ENCODE measurements around the gene GCN1. TPM values are rescaled to one million over a fixed set of nuclear protein-coding genes. Genes with fewer than 3 reads are reported as not detected.

Gene GCN1
- total and polyA plus RNA-seq, 4 donors = 39.2 to 53.4 (median 49.3) TPM

- DNase-seq (ENCODE audit: low read depth in 4 of 6, low spot score in 6 of 6) = no peak
- 87% methylated on average over 3 of the region's 4 CpGs for WGBS (ENCODE audit: insufficient coverage)
- no peak overlapping the region for H3K4me3 ChIP-seq (ENCODE audit: low read depth, low read length)
- no peaks in the 10 kb centered on the region for H3K27me3 ChIP-seq (ENCODE audit: control insufficient read depth, insufficient read depth, low read length)
- no peaks in the 10 kb centered on the region for H3K9me3 ChIP-seq (ENCODE audit: control insufficient read depth, insufficient read depth, low read length)
- no peak overlapping the region for H3K27ac ChIP-seq (ENCODE audit: low read depth, low read length)
- peaks cover 36% of the 10 kb centered on the region for H3K36me3 ChIP-seq (ENCODE audit: control insufficient read depth, insufficient read depth, low read length)
- no peaks in the 10 kb centered on the region for H3K4me1 ChIP-seq (ENCODE audit: control insufficient read depth, insufficient read depth, low read length)
Measured at GRCh38 chr12:120125029-120125428, 69.5 kb downstream of the GCN1 start.

DNA sequence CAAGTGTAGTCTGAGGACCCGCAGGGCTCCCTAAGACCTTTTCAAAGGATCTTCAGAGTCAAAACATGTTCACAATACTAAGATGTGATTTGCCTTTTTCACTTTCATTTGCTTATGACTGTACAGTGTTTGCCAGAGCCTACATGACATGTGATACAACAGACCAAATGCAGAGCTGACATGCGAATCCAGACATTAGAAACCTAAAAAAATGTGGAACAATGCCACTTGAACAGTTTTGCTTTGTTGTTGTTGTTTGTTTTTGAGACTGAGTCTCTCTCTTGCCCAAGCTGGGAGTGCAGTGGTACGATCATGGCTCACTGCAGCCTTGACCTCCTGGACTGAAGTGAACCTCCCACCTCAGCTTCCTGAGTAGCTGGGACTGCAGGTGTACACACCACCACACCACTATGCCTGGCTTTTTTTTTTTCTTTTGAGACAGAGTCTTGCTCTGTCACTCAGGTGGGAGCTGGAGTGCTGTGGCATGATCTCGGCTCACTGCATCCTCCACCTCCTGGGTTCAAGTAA, 72.7 kb downstream of the GCN1 start:
- H3K27me3 ChIP-seq (ENCODE audit: control insufficient read depth, insufficient read depth, low read length) = no peaks in the 10 kb centered on the region
- no peak for DNase-seq (ENCODE audit: low read depth in 4 of 6, low spot score in 6 of 6)
- WGBS (ENCODE audit: insufficient coverage) = 72% methylated on average over 3 of the region's 4 CpGs
- H3K4me1 ChIP-seq (ENCODE audit: control insufficient read depth, insufficient read depth, low read length) = peaks cover 8% of the 10 kb centered on the region
- no peaks in the 10 kb centered on the region for H3K9me3 ChIP-seq (ENCODE audit: control insufficient read depth, insufficient read depth, low read length)
- H3K4me3 ChIP-seq (ENCODE audit: low read depth, low read length) = no peak overlapping the region
- peaks cover 6% of the 10 kb centered on the region for H3K36me3 ChIP-seq (ENCODE audit: control insufficient read depth, insufficient read depth, low read length)
- H3K27ac ChIP-seq (ENCODE audit: low read depth, low read length) = no peak overlapping the region

GRCh38 chr12:120121343-120121742, 73.2 kb downstream of the GCN1 start:
- H3K9me3 ChIP-seq (ENCODE audit: control insufficient read depth, insufficient read depth, low read length) = no peaks in the 10 kb centered on the region
- H3K27me3 ChIP-seq (ENCODE audit: control insufficient read depth, insufficient read depth, low read length) = no peaks in the 10 kb centered on the region
- no peak overlapping the region for H3K27ac ChIP-seq (ENCODE audit: low read depth, low read length)
- H3K4me1 ChIP-seq (ENCODE audit: control insufficient read depth, insufficient read depth, low read length) = peaks cover 8% of the 10 kb centered on the region
- no CpG with 5 or more reads among the region's 2 CpGs for WGBS (ENCODE audit: insufficient coverage)
- H3K36me3 ChIP-seq (ENCODE audit: control insufficient read depth, insufficient read depth, low read length) = peaks cover 2% of the 10 kb centered on the region
- H3K4me3 ChIP-seq (ENCODE audit: low read depth, low read length) = no peak overlapping the region
- no peak for DNase-seq (ENCODE audit: low read depth in 4 of 6, low spot score in 6 of 6)

- H3K27ac ChIP-seq (ENCODE audit: low read depth, low read length) = no peak overlapping the region
- H3K4me3 ChIP-seq (ENCODE audit: low read depth, low read length) = no peak overlapping the region
- H3K9me3 ChIP-seq (ENCODE audit: control insufficient read depth, insufficient read depth, low read length) = no peaks in the 10 kb centered on the region
- 91% methylated on average over 5 of the region's 9 CpGs for WGBS (ENCODE audit: insufficient coverage)
- peaks cover 19% of the 10 kb centered on the region for H3K4me1 ChIP-seq (ENCODE audit: control insufficient read depth, insufficient read depth, low read length)
- no peak for DNase-seq (ENCODE audit: low read depth in 4 of 6, low spot score in 6 of 6)
- H3K27me3 ChIP-seq (ENCODE audit: control insufficient read depth, insufficient read depth, low read length) = no peaks in the 10 kb centered on the region
- peaks cover 3% of the 10 kb centered on the region for H3K36me3 ChIP-seq (ENCODE audit: control insufficient read depth, insufficient read depth, low read length)
Measured at GRCh38 chr12:120119271-120119973, 75.1 kb downstream of the GCN1 start.

DNA sequence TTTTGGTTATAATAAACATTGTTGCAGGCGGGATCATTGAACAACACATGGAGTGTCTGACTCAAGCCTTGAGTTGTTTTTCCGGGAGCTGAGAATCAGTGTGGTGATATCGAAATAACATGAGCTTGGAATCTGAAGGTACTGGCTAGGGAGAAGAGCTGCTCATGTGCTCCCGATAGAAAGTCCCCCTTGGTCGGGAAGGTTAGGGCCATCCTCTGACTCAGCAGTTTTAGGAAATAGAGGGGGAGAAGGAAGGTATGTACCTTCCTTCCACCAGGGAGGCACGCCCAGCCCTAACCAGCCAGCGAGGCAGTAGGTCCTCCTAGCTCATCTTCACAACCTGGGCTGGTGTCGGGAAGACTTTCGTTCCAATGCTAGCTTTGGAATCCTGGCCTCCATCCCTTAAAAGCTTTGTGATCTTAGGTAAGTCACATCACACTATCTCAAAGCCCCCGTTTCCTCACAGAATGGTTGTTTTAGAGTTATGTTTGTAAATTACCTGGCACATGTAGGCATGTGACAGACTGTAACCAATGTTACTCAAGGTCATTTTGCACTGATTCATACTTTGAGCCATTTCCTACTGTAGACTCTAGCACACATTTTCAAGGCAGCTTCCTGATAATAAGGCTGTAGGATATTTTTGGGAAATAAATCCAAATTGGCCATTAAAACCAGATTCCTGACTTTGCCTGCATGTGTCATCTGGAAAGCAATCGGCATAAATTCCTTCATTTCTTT, 76.0 kb downstream of the GCN1 start:
- no peak for DNase-seq (ENCODE audit: low read depth in 4 of 6, low spot score in 6 of 6)
- no peaks in the 10 kb centered on the region for H3K9me3 ChIP-seq (ENCODE audit: control insufficient read depth, insufficient read depth, low read length)
- H3K27me3 ChIP-seq (ENCODE audit: control insufficient read depth, insufficient read depth, low read length) = no peaks in the 10 kb centered on the region
- H3K36me3 ChIP-seq (ENCODE audit: control insufficient read depth, insufficient read depth, low read length) = peaks cover 9% of the 10 kb centered on the region
- H3K27ac ChIP-seq (ENCODE audit: low read depth, low read length) = no peak overlapping the region
- WGBS (ENCODE audit: insufficient coverage) = 63% methylated on average over 6 of the region's 11 CpGs
- peak overlapping the region; percentile 79 for H3K4me3 ChIP-seq (ENCODE audit: low read depth, low read length)
- H3K4me1 ChIP-seq (ENCODE audit: control insufficient read depth, insufficient read depth, low read length) = peaks cover 19% of the 10 kb centered on the region

DNA sequence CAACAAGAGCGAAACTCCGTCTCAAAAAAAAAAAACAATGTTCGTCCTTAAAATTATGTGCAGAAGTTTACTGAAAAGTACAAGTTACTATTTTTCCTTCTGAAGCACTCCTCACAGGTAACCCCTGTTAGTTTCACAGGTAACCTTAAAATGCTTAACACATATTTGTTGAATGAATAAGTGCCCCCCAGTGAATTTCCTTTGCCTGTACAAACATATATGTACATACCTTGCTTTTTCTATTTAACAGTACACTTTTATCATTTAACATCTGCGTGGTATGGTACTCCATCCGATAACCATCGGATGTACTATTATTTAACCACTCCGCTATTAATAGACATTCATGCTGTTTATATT, 76.6 kb downstream of the GCN1 start:
- H3K27me3 ChIP-seq (ENCODE audit: control insufficient read depth, insufficient read depth, low read length) = no peaks in the 10 kb centered on the region
- no peak for DNase-seq (ENCODE audit: low read depth in 4 of 6, low spot score in 6 of 6)
- H3K4me1 ChIP-seq (ENCODE audit: control insufficient read depth, insufficient read depth, low read length) = peaks cover 19% of the 10 kb centered on the region
- peak overlapping the region; percentile 79 for H3K4me3 ChIP-seq (ENCODE audit: low read depth, low read length)
- no peak overlapping the region for H3K27ac ChIP-seq (ENCODE audit: low read depth, low read length)
- H3K9me3 ChIP-seq (ENCODE audit: control insufficient read depth, insufficient read depth, low read length) = no peaks in the 10 kb centered on the region
- H3K36me3 ChIP-seq (ENCODE audit: control insufficient read depth, insufficient read depth, low read length) = peaks cover 12% of the 10 kb centered on the region
- WGBS (ENCODE audit: insufficient coverage) = no CpG with 5 or more reads among the region's 7 CpGs

GRCh38 chr12:120116792-120117651, 77.5 kb downstream of the GCN1 start:
- Histone ChIP-seq H3K27ac (ENCODE audit: low read depth, low read length) (peak overlapping the region; percentile 93), H3K27me3 (ENCODE audit: control insufficient read depth, insufficient read depth, low read length) (no peaks in the 10 kb centered on the region), H3K9me3 (ENCODE audit: control insufficient read depth, insufficient read depth, low read length) (no peaks in the 10 kb centered on the region), H3K36me3 (ENCODE audit: control insufficient read depth, insufficient read depth, low read length) (peaks cover 12% of the 10 kb centered on the region), H3K4me3 (ENCODE audit: low read depth, low read length) (peak overlapping the region; percentile 79), H3K4me1 (ENCODE audit: control insufficient read depth, insufficient read depth, low read length) (peaks cover 19% of the 10 kb centered on the region)
- under 1% methylated on average over 89 of the region's 91 CpGs for WGBS (ENCODE audit: insufficient coverage)
- peak; percentile 82 to 98 (median 90) for DNase-seq (ENCODE audit: low read depth in 4 of 6, low spot score in 6 of 6)

GRCh38 chr12:120116441-120116791, 78.1 kb downstream of the GCN1 start, which contains the start of gene RAB35:
Gene RAB35, minus strand, starts transcription at chr12:120116753. Its CDS starts 103 bp downstream, at chr12:120116650.
- DNase-seq (ENCODE audit: low read depth in 4 of 6, low spot score in 6 of 6) = no peak
- Histone ChIP-seq H3K9me3 (ENCODE audit: control insufficient read depth, insufficient read depth, low read length) (no peaks in the 10 kb centered on the region), H3K27me3 (ENCODE audit: control insufficient read depth, insufficient read depth, low read length) (no peaks in the 10 kb centered on the region), H3K36me3 (ENCODE audit: control insufficient read depth, insufficient read depth, low read length) (peaks cover 15% of the 10 kb centered on the region), H3K27ac (ENCODE audit: low read depth, low read length) (peak within 1 kb of the TSS; percentile 93), H3K4me1 (ENCODE audit: control insufficient read depth, insufficient read depth, low read length) (peaks cover 19% of the 10 kb centered on the region), H3K4me3 (ENCODE audit: low read depth, low read length) (peak within 1 kb of the TSS; percentile 79)
- under 1% methylated on average over 50 of the region's 50 CpGs for WGBS (ENCODE audit: insufficient coverage)

DNA sequence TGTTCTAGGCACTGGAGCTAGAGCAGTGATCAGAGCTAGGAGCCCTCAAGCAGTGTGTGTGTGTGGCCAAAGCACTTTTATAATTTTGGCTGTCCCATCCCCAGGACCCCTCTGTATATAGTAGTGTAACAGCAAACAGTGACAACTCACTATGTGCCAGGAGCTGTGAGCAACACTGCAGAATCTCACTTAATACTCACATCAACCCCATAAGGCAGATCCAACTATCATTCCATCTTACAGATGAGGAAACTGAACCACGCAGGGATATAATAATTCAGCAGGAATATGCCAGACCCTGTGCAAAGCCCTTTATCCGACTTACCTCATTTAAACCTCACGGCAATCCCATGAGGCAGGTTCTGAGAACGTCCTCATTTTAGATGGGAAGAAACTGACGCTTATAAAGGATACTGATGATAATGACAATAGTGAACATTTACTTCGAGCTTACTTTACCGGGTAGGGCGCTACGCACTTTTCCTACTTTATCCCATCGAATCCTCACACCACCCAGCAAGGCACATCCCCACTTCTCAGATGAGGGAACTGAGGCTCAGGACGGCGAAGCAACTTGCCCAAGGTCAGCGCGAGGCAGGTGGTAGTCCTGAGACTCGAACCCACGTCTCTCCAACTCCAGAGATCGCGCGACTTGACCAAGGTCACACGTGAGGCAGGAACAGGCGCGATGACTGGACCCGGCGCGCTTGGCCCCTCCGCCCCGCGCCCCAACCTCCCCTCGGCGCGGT, 78.6 kb downstream of the GCN1 start:
- peaks cover 23% of the 10 kb centered on the region for H3K4me1 ChIP-seq (ENCODE audit: control insufficient read depth, insufficient read depth, low read length)
- peak overlapping the region; percentile 58 for H3K4me3 ChIP-seq (ENCODE audit: low read depth, low read length)
- 14% methylated on average over 25 of the region's 31 CpGs for WGBS (ENCODE audit: insufficient coverage)
- DNase-seq (ENCODE audit: low read depth in 4 of 6, low spot score in 6 of 6) = peak in 2 of 6 donors; percentile 23 to 34
- H3K27ac ChIP-seq (ENCODE audit: low read depth, low read length) = no peak overlapping the region
- no peaks in the 10 kb centered on the region for H3K27me3 ChIP-seq (ENCODE audit: control insufficient read depth, insufficient read depth, low read length)
- H3K9me3 ChIP-seq (ENCODE audit: control insufficient read depth, insufficient read depth, low read length) = no peaks in the 10 kb centered on the region
- peaks cover 18% of the 10 kb centered on the region for H3K36me3 ChIP-seq (ENCODE audit: control insufficient read depth, insufficient read depth, low read length)

Measured in spinal cord (tissue), 10 donors.